CMK (cell line): ENCODE results near the gene ZNF236.
"Not testable (repeated sequence)": the region's sequence is repeated elsewhere in the genome, so short reads cannot be mapped to it uniquely, and the experiment has no call there.

ENCODE experiments used
- DNase-seq: peaks from one replicate; pipeline ENCODE4 v3.0.0-alpha.2; 2010; ENCODE audit warnings: low read depth

Gene ZNF236

DNA sequence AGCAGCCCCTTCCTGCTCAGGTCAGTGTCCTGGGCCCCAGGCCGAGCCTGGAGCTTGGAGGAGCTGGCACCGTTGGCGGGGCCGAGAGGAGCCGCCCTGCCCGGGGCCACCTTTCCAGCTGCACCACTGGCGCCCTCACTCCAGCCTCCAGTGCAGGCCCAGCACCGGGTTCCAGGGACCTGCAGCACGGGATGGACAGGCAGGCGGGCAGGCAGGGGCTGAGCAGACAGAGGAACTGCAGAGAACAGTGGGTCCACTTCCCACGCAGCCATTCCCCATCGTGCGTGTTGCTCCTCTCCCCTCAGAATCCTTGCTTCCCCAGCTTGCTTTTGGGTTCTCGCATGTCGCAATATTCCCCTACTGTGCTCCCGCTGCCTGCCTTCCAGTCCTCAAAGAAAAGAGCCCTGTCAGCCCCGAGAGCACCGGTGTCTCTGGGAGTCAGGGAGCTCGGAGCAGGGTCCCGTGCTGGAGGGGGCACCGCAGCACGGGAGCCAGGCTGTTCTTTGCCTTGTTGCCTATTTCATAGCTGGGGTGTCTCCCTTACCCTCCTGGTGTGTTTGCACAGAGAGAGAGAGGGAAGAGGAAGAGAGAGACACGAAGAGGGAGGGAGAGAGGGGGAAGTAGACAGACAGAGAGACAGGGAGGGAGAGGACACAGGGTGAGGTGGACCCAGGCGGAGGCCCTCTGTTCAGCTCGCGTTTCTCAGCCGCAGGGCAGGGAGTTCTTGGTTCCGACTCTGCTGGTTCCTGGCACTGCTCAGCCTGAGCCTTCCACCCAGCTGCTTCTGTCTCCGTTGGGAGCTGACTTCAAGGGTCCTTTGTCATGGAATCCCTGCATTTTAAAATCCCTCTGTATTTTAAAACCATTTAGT is 184.2 kb downstream of the ZNF236 start:
- no peak for DNase-seq

DNA sequence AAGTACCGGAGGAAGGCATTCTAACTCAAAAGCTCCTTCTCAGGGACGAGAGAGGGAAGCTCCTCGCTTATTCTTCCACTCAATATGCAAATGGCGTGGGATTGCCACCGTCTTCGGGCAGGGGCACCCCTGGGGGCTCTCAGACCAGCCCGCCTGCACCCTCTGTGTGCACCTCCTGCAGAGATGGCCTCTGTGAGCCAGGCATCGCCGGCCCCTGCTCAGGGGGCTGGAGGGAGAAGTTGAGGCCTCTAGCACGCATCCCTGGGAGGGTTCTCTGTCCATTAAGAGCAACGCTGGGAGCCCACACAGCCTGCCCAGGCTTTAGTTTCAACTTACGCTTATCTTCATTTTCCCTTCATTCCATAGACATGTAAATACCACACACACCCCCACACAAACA is 184.9 kb downstream of the ZNF236 start:
- DNase-seq = no peak

DNA sequence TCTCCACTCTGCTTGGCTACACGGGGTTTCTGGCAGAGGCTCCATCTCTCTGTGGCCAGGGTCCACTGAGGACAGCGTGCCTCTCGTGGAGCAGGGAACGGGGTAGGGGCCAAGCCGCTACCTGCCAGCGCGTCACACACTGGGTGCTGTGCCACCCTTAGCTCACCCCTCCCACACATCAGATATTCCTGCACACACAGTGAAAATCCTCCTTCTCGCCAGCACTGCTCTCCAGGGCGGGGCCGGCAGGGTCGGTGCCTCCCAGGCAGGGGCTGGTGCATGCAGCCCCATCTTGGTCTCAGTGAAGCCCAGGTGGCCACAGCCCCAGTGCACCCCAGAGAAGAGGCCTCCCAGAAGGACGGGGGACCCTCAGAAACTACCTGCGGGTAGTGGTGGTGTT is 185.6 kb downstream of the ZNF236 start:
- no peak for DNase-seq

DNA sequence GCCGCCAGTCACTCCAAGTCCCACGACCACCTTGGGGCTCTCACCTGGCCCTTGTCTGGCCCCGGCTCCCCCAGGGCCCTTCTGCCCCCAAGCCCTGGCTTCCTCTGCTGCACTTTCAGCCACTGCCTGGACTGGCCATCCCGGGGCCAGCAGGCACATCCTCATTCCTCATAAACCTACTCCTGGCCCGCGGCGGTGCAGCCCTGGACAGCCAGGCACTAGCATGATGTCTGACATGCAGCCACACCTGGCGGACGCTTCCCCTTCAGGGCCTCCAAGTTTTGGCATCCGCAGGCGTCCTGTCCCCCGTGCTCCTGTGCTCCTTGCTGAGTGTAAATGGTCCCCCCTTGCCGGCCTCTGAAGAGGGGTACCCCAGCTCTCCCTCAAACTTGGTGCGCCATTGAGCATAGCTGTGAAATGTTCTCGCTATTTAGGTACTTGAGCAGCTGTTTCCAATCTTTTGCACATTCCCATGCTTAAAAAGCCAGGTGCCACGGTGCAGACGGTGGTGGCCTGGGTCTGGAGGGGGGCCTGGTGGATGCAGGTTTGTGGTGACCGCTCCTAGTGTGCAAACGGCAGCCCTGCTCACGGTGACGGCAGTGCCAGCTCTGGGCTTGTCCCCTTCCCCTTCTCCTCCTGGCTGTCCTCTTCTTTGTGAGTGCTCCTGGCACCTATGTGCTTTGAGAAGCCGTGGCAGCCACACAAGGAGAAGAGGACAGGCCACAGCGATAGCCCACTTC is 186.4 kb downstream of the ZNF236 start:
- DNase-seq = no peak

DNA sequence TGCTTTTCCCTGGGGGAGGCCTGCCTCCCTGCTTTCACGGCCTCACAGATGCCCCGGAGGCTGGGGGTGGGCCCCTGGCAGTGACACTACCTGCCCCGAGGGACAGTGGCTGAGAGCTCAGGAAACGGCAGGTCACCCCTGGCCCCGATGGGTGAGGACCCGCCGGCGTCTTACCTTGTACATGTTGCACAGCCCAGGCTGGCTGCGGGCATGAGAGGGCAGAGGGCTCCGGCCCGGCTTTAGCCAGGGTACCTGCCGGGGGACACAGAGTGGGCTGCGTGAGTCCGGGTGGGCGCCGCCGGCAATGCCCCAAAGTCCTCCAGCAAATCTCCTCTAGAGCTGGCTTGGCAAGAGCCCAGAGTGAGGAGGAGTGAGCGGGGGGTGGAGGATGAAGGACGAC is 187.3 kb downstream of the ZNF236 start:
- DNase-seq = no peak

DNA sequence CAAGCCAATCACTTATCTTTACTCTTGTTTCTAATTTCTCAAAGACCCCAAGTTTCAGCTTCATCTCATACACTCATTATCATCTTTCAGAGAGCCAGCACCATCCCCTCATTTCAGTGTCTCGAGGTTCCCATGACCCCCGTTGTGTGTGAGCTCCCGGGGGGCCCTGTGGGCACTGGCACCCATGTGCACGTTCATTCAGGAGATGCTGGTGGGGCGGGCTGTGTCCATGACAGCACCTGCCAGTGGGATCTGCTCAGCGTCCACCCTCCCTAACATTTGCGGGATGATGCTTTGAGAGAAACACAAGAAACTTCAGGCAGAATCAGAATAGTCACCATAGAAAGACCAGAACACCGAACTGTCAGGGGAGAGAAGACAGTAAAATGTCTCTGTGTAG is 189.8 kb downstream of the ZNF236 start:
- DNase-seq = no peak

DNA sequence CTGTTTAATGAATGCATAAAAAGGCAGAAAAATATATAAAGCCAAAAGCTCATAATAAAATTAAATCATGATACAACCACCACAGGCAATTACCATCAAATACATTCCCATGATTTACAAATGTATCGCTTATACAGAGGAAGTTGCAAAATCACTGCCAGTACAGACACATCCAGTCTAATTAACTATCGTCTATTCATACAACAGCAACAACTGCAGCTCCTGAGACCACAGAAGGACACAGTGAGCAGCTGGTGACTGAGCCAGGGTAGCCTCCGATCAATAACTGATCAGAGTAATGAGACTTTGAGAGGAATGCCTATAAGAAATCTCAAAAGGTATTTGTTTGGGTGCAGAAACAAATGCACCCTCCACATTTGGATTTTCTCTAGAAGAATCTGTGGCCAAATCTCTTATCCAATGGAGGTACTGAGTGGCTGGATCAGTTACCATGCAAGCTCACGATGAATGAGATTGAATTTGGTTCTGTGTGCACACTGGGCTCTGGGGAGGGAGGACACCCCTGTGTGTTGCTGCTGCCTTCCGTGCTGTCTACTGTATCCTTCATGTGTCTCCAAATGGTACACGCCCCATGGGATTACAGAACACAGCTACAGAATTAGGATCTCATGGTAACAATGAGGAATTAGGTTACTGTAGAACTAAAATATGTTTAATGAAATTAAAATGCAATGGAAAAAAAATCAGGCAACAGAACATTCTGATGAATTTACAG is 190.6 kb downstream of the ZNF236 start:
- DNase-seq = no peak

DNA sequence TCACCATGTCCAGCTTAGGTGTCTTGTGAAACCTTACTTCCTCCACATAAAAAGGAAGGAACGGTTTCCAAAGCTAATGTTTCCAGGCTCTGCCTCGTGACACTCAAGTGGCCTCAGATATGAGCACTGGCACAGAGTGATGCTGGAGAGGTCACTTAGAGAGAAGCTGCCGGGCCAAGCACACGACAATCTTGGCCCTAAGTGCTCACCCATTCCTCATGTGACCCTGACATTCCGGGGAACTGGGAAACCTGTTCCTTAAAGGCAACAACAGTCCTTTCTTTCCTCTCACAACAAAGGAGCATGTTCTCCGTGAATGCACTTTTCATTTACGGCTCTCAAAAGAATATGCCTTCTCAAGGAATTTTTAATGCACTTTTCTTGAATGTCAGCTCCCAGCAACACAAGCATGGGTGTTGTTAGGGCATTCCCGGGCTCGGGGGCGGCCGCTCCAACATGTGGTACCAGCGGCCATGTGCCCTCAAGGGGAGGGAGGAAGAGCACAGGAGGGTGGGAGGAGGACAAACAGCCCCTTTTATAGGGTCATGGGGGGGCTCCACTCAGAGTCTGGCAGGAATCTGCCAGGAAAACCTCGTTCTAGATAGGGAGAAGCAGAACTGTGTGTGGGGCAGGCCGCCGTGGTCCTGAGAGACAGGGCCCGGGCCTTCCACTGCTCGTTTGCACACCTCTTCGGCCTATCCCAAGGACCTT is 191.6 kb downstream of the ZNF236 start:
- no peak for DNase-seq

DNA sequence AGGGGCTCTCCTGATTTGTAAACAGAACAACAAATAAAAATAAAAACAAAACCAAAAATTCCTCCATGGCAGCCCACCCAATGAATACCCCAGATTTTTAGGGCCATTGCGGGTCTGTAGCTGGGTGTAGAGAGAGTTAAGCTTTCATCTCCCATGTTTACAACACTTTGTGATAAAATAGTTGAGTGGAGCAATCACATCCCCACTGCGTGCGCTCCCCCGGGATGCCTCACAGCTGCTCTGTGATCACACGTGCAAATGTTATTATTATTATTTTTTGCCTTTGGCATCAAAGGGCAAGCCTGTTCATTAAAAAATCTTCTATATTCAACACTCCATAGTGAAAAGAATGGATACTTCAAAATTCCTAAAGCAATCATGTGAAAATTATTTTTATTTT is 192.2 kb downstream of the ZNF236 start:
- DNase-seq = no peak

DNA sequence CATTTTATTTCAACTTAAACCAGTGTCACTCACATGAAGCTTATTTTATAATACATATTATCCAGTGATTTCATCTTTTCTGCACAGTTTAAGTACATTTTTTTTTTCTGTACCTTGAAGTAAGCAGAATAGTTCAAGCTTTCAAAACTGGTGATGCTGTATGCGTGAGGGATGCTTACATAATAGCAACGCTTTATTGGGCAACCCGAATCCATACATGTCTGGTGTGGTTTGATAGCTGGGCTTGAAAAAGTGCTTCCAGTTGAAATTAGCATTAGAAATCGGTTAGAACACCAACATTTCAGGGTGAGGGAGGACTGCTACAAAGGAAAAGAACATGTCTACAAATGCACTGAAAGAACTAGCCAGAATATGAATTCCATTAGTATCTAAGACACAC is 192.8 kb downstream of the ZNF236 start:
- DNase-seq = no peak

DNA sequence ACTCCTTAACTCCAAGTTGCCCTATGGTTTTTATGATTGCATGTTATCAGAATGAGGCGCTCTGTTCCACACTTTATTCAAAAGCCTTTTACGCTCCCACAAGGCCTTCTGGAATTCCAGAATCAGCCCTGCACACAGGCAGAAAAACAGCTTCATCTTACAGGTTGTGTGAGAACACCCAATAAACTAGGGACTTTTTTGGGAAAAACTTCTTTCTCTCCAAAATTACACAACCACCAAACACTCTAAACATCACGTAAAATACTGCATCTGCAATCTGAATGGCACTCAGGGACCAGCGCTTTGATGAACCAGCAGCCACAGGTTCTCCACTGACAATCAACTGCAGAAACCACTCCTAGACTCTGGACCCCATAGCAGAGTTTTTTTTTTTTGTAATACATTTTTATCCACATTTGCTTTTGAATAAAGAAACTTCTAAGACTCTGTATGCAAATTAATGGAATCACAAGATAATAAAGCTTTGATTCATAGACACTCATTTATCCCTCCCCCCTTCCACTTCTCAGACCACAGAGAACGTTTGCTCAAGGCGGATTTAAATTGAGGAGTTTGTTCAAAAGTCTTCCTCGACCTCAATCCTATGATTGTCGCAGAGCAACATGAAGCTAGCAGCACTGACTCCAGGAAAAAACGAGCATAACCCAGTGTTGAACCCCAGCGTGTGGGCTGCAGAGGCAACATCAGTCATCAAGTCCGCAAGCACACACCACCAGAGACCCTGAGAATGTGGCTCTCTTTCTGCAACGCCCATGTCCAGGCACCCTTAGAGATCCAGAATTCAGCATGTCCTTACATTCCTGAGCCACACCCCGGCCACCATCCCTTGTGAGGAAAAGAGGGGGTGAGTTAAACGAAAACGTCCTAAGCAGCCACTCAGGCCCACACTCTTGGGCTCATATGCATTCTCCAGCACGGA is 193.7 kb downstream of the ZNF236 start:
- no peak for DNase-seq

DNA sequence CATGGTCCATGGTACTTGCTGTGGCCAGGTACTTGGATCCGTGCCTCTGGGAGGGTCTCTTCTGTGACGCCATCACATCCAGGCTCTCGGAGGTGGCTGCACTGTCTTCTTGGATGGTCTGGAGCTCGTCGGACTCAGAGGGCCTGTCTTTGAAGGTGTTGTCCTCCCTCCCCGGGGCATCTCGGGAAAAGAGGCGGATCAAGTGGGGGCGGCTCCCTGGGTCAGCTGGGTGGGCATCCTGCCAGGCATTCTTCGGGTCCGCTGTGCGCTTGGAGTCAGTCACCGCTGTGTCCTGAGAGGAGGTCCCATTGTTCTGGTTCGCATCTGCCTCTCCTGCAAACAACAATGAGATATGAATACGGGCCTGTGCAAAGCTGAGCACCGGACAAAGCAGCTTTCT is 194.6 kb downstream of the ZNF236 start:
- no peak for DNase-seq

DNA sequence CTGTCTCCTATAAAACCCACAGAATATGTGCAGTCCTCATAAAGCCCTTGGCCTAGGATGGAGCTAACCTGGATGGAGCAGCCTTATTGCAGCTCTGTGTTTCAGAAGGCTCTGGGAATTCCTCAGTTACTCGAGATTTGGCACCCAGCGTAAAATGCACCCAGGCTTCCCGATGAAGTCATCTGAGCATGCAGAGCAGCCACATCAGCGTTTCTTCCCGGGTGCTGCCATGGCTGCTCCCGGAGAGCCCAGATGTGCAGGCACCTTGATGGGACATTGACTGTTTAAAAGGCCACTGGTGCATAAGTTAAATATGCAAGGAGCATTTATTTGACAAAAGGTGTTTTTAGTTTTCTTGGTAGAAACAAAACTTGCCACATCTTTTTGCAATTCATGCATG is 195.0 kb downstream of the ZNF236 start:
- no peak for DNase-seq

DNA sequence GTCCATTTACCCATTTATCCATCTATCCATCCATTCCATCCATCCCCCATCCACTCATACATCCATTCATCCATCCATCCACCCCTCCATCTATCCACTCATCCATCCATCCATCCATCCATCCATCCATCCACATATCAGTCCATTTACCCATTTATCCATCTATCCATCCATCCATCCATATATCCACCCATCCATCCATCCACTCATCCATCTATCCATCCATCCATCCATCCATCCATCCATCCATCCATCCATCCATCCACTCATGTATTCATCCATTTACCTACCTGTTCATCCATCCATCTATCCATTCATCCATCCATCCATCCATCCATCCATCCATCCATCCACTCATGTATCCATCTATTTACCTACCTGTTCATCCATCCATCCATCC is 196.3 kb downstream of the ZNF236 start:
- DNase-seq = not testable (repeated sequence)

DNA sequence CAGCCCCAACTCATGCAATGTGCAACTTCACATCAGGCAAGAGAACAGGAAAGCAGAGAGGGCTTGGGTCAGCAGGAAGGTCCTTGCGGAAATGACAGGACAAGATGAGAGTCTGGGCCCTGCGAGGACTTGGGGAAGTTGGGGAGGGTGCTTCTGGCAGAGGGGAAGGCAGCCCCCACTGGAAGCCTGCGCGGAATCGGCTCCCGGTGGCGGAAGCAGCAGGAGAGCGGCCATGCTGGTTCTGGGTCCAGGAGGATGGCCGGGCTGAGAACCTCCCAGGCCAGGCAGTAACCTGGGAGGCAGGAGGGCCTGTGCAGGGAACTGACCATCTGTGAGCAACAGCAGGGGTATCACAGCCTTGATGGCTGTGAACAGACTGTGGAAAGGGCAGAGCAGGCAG is 197.3 kb downstream of the ZNF236 start:
- DNase-seq = no peak
